ENCODE data around the gene BCAS4. TPM values are rescaled to one million over a fixed set of nuclear protein-coding genes. Genes with fewer than 3 reads are reported as not detected.
A peak's percentile ranks its signal among the peaks of the same experiment; 100 is the strongest.

BCAS4 gene
- total RNA-seq, 1 experiment from 2014 or later: 29.9 TPM

DNA sequence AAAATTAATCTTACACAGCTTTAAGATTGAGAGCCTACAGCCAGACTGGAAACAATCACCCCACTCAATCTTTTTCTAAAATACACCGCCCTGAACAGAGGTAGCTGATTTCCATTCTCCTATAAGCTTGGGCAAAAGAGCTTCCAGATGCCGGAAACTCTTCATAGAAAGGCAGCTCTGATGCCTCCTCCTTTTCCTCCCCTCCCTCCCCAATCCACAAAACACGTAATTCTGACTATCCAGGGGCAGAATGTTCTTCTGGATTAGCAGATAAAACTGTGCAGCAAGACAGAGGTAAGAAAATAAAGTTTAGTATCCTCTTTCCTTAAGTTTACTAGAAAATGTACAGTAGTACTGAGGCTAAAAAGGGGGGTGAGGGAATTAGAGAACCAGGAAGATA is 120.6 kb downstream of the BCAS4 start:
- TF ChIP-seq, protein P1, sequence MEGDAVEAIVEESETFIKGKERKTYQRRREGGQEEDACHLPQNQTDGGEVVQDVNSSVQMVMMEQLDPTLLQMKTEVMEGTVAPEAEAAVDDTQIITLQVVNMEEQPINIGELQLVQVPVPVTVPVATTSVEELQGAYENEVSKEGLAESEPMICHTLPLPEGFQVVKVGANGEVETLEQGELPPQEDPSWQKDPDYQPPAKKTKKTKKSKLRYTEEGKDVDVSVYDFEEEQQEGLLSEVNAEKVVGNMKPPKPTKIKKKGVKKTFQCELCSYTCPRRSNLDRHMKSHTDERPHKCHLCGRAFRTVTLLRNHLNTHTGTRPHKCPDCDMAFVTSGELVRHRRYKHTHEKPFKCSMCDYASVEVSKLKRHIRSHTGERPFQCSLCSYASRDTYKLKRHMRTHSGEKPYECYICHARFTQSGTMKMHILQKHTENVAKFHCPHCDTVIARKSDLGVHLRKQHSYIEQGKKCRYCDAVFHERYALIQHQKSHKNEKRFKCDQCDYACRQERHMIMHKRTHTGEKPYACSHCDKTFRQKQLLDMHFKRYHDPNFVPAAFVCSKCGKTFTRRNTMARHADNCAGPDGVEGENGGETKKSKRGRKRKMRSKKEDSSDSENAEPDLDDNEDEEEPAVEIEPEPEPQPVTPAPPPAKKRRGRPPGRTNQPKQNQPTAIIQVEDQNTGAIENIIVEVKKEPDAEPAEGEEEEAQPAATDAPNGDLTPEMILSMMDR (IDR thresholded peaks at IDR 0.05; ENCODE audit: insufficient read depth in 1 of 2, low read depth in 1 of 2, low read length in 1 of 2, severe bottlenecking in 1 of 2, unreplicated experiment in 1 of 2): no peak
- Histone ChIP-seq H3K27me3 (replicated peaks; ENCODE audit: control insufficient read depth, insufficient read depth, low read length) (no peaks in the 10 kb centered on the region), H3K4me3 (ENCODE audit: low read depth, low read length) (no peak overlapping the region), H3K36me3 (ENCODE audit: control insufficient read depth, insufficient read depth, low read length) (no peaks in the 10 kb centered on the region; the same call in 1 of the 2 replicates), H3K9me3 (no peaks in the 10 kb centered on the region), H3K4me1 (peaks cover 64% of the 10 kb centered on the region)
- no peaks in the 10 kb centered on the region for H3K27me3 Mint-ChIP-seq (ENCODE audit: insufficient read depth, unreplicated experiment)
- H3K4me3 Mint-ChIP-seq (ENCODE audit: unreplicated experiment): no peak overlapping the region
- no peak overlapping the region for H3K27ac Mint-ChIP-seq (ENCODE audit: unreplicated experiment)
- CTCF ChIA-PET: interaction anchor here (0.5 to 3.1 kb wide), 3 partner anchors 14 to 16 kb away, joined by 4 to 20 read pairs (median 7); partner anchors contain the start of gene ADNP
- peaks cover 85% of the 10 kb centered on the region for H3K36me3 Mint-ChIP-seq (ENCODE audit: insufficient read depth, unreplicated experiment)
- H3K4me1 Mint-ChIP-seq (ENCODE audit: low read depth, unreplicated experiment): peaks cover 80% of the 10 kb centered on the region
- BruUV-seq (replicated peaks): no TSS peak
- no peak for DNase-seq
- intact Hi-C loops (cut with micrococcal nuclease; ENCODE audit: unreplicated experiment): loop anchor here (10.0 kb wide), 1 partner anchor 401 kb away; the partner anchor contains the start of gene PTPN1
- POLR2A ChIA-PET: interaction anchor here (1.1 to 2.0 kb wide), 3 partner anchors 10 to 43 kb away, joined by 4 to 15 read pairs (median 7); partner anchors contain the start of genes ADNP, DPM1 and MOCS3
- H3K9me3 Mint-ChIP-seq (ENCODE audit: unreplicated experiment): no peaks in the 10 kb centered on the region

DNA sequence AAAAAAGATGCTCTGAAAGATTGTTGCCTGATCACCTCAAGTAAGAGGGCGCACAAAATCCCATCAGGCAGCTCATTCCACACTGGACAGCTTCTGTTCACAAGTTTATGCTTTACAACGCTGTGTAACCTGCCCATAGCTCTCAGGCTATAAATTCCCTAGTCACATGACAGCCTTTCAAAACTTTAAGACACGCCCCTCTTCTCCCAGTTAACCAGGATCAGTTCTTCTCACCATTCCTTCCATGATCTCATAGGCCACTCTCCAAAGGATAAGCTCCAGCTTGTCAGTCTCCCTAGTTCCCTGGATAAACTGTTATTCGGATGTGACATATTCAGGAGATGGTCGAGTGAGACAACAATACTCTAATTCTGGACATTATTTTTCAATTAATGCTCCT is 121.4 kb downstream of the BCAS4 start:
- H3K36me3 Mint-ChIP-seq (ENCODE audit: insufficient read depth, unreplicated experiment): peaks cover 85% of the 10 kb centered on the region
- CTCF ChIA-PET: interaction anchor here (0.7 to 3.1 kb wide), 7 partner anchors 13 to 290 kb away, joined by 3 to 20 read pairs (median 4); partner anchors contain the start of gene BCAS4

DNA sequence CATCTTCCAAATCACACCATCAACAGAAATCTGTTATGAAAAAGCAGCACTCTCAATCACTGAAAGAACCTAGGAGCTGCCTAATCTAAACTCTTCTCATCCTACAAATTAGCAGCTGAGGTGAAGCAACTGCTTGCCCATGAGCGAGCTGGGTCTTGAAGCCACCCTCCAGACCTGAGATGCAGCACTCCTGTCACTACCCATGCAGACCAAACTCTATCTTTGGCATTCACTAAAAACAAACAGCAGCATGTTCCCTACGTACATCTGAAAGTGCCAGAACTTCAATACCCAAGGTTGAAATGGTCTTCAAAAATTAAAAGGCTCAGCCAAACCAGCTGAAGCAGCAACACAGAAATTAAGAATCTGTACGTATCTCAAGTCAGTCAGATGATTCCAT is 122.1 kb downstream of the BCAS4 start:
- Histone ChIP-seq H3K4me1 (peaks cover 51% of the 10 kb centered on the region), H3K27me3 (replicated peaks; ENCODE audit: control insufficient read depth, insufficient read depth, low read length) (no peaks in the 10 kb centered on the region), H3K36me3 (ENCODE audit: control insufficient read depth, insufficient read depth, low read length) (no peaks in the 10 kb centered on the region; the same call in 1 of the 2 replicates), H3K4me3 (ENCODE audit: low read depth, low read length) (no peak overlapping the region), H3K9me3 (no peaks in the 10 kb centered on the region)
- H3K36me3 Mint-ChIP-seq (ENCODE audit: insufficient read depth, unreplicated experiment): peaks cover 85% of the 10 kb centered on the region
- H3K9me3 Mint-ChIP-seq (ENCODE audit: unreplicated experiment): no peaks in the 10 kb centered on the region
- ChIA-PET POLR2A (interaction anchor here (0.5 to 2.0 kb wide), 5 partner anchors 8 to 407 kb away, joined by 3 to 15 read pairs (median 5); partner anchors contain the start of genes ADNP, DPM1, MOCS3 and PTPN1), CTCF (interaction anchor here (1.1 to 3.1 kb wide), 4 partner anchors 12 to 291 kb away, joined by 4 to 20 read pairs (median 7); partner anchors contain the start of gene BCAS4)
- peaks cover 68% of the 10 kb centered on the region for H3K4me1 Mint-ChIP-seq (ENCODE audit: low read depth, unreplicated experiment)
- peak overlapping the region; percentile 23 for H3K27ac Mint-ChIP-seq (ENCODE audit: unreplicated experiment)
- H3K27me3 Mint-ChIP-seq (ENCODE audit: insufficient read depth, unreplicated experiment): no peaks in the 10 kb centered on the region
- TF ChIP-seq, protein P1 (IDR thresholded peaks at IDR 0.05; ENCODE audit: insufficient read depth in 1 of 2, low read depth in 1 of 2, low read length in 1 of 2, severe bottlenecking in 1 of 2, unreplicated experiment in 1 of 2): no peak
- DNase-seq: no peak
- no peak overlapping the region for H3K4me3 Mint-ChIP-seq (ENCODE audit: unreplicated experiment)
- no TSS peak for BruUV-seq (replicated peaks)
- intact Hi-C loops (cut with micrococcal nuclease; ENCODE audit: unreplicated experiment): loop anchor here (1.0 to 10.0 kb wide), 2 partner anchors 12 to 402 kb away; partner anchors contain the start of gene PTPN1

More for the DNA sequence above, 121.4 kb downstream of the BCAS4 start:
- H3K4me3 Mint-ChIP-seq (ENCODE audit: unreplicated experiment): no peak overlapping the region
- Histone ChIP-seq H3K27me3 (replicated peaks; ENCODE audit: control insufficient read depth, insufficient read depth, low read length) (no peaks in the 10 kb centered on the region), H3K36me3 (ENCODE audit: control insufficient read depth, insufficient read depth, low read length) (no peaks in the 10 kb centered on the region; the same call in 1 of the 2 replicates), H3K4me1 (peaks cover 58% of the 10 kb centered on the region), H3K9me3 (no peaks in the 10 kb centered on the region), H3K4me3 (ENCODE audit: low read depth, low read length) (no peak overlapping the region)
- POLR2A ChIA-PET: interaction anchor here (0.6 to 2.0 kb wide), 6 partner anchors 8 to 125 kb away, joined by 3 to 15 read pairs (median 4); partner anchors contain the start of genes ADNP, DPM1 and MOCS3
- H3K27ac Mint-ChIP-seq (ENCODE audit: unreplicated experiment): no peak overlapping the region
- H3K27me3 Mint-ChIP-seq (ENCODE audit: insufficient read depth, unreplicated experiment): no peaks in the 10 kb centered on the region
- no TSS peak for BruUV-seq (replicated peaks)
- TF ChIP-seq, protein P1 (IDR thresholded peaks at IDR 0.05; ENCODE audit: insufficient read depth in 1 of 2, low read depth in 1 of 2, low read length in 1 of 2, severe bottlenecking in 1 of 2, unreplicated experiment in 1 of 2): no peak
- H3K4me1 Mint-ChIP-seq (ENCODE audit: low read depth, unreplicated experiment): peaks cover 75% of the 10 kb centered on the region
- H3K9me3 Mint-ChIP-seq (ENCODE audit: unreplicated experiment): no peaks in the 10 kb centered on the region
- peak; percentile 75 to 81 for DNase-seq
- intact Hi-C loops (cut with micrococcal nuclease; ENCODE audit: unreplicated experiment): loop anchor here (1.0 to 10.0 kb wide), 2 partner anchors 13 to 401 kb away; partner anchors contain the start of gene PTPN1

Measured in Caco-2 (cell line).